ENCODE results near the gene RASA3.

DNA sequence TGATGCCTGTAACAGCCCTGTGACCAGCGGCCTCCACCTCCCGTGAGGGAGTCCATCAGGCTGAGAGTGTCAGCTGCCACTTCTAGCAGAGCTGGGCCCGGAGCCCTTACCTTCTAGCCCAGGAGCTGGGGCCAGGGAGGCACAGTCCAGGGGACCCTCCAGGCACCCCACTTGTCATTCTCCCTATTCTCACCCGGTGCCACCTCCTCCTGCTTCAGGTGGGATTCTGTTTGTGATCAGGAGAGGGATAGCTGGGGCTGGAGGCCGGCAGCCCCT is 4.1 kb downstream of the RASA3 start:
- TF ChIP-seq, protein P1, sequence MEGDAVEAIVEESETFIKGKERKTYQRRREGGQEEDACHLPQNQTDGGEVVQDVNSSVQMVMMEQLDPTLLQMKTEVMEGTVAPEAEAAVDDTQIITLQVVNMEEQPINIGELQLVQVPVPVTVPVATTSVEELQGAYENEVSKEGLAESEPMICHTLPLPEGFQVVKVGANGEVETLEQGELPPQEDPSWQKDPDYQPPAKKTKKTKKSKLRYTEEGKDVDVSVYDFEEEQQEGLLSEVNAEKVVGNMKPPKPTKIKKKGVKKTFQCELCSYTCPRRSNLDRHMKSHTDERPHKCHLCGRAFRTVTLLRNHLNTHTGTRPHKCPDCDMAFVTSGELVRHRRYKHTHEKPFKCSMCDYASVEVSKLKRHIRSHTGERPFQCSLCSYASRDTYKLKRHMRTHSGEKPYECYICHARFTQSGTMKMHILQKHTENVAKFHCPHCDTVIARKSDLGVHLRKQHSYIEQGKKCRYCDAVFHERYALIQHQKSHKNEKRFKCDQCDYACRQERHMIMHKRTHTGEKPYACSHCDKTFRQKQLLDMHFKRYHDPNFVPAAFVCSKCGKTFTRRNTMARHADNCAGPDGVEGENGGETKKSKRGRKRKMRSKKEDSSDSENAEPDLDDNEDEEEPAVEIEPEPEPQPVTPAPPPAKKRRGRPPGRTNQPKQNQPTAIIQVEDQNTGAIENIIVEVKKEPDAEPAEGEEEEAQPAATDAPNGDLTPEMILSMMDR (IDR thresholded peaks at IDR 0.05; ENCODE audit: low read depth, low read length): no peak
- no peak for TF ChIP-seq EZH2phosphoT487 (IDR thresholded peaks at IDR 0.05; ENCODE audit: low read depth)

Data from OCI-LY3 (cell line).